GM19467 (cell line): ENCODE measurements around the gene FGF22.

Experiments
- ATAC-seq: cut with Tn5 transposase; IDR thresholded peaks from one replicate; pipeline ENCODE4 v1.9.1; 2021; ENCODE audit warnings: mild to moderate bottlenecking, moderate library complexity; ENCODE audit not compliant: unreplicated experiment

The FGF22 gene

DNA sequence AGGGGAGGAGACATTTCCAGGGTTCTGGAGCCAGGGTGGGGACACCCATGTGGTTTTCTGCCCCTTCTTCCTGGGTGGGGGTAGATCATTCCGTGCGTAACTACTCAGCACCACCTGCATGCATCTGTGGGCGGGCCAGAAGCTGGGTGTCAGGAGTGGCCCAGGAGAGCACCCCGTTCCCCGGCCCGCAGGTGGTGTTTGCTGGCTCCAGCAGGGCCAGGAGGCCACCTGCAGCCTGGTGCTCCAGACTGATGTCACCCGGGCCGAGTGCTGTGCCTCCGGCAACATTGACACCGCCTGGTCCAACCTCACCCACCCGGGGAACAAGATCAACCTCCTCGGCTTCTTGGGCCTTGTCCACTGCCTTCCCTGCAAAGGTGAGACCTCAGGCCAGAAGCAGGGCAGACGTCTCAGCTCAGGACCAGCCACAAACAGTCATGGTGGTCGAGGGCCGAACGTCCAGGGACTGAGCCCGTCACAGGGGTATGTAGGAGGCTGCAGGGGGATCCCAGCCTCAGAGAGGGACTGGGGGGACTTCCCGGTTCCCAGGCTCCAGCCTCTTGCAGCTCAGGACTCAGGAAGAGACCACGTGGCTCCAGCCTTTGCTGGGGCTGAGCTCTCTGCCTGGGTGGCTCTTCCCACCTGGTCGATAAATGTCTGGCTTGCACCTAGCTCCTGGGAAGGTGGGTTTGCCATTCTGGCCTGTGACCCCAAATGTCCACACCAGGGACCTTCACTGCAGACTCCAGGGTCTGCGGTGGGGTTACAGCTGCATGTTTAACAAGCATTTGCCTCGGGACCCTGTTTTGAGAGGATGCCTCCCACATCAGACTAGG, 38.1 kb downstream of the FGF22 start:
- ATAC-seq, result no peak

DNA sequence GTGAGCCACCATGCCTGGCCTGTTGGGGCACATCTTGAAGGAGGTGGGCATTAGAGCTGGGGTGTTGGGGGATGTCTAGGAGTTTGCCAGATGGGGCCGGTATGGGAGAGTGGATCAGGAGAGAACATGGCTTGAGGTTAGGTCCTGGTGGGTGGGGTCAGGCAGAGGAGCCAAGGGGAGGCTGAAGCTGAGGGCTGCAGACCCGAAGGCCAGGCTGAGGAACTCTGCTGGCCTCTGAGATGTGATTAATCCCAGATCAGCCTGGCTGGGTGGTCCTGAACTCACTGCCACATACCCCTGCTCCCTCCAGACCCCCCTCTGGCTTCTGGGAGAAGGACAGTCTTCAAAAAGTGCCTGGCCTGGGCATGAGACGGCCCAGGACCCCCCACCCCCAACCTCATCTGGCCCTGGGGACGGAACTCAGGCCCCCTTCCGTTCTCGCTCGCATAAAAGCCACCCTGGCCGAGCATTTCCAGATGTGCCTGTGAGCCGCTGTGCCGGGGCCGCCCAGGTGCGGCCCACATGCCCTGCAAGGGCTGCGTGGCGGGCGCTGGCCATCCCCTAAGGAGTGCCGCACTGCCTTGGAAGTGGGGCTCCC, 39.2 kb downstream of the FGF22 start:
- ATAC-seq, result no peak

DNA sequence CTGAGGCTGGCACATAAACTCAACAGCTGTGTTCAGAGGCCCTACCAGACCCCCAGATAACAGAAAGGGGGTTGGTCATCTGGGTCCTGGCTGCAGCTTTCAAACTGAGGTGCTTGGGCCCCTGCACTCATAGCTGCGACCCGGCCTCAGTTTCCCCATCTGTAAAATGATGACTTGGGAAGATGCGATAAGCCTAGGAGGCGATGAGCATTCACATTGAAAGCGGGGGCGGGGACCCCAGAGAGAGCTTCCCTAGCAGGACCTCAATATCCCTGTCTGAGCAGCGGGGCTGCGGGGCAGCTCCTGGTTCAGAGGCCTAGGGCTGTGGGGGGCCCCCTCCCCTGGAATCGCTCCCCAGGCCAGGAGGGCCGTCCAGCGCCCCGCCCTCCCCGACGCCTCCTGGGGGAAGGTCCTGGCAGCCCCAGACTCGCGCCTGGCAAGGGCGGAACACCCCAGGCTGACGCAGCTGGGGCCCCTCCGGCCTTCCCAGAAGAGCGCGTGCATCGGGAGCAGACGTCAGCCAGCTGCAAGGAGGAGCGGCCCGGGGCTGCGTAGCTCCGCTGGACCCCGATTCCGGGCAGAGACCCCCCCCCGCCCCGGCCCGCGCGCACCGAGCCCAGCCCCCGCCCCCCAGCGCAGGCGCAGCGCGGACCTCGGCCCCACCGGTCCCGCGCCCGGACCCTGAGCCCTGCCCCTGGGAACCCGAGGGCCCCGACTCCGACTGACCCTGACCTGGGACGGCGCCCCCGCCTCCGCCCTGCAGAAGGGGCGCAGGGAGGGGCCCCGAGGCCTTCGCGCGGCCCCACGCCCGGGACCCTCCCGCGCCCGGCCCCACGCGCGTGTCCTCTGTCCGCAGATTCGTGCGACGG, 40.0 kb downstream of the FGF22 start:
- ATAC-seq, result peak; percentile 11

DNA sequence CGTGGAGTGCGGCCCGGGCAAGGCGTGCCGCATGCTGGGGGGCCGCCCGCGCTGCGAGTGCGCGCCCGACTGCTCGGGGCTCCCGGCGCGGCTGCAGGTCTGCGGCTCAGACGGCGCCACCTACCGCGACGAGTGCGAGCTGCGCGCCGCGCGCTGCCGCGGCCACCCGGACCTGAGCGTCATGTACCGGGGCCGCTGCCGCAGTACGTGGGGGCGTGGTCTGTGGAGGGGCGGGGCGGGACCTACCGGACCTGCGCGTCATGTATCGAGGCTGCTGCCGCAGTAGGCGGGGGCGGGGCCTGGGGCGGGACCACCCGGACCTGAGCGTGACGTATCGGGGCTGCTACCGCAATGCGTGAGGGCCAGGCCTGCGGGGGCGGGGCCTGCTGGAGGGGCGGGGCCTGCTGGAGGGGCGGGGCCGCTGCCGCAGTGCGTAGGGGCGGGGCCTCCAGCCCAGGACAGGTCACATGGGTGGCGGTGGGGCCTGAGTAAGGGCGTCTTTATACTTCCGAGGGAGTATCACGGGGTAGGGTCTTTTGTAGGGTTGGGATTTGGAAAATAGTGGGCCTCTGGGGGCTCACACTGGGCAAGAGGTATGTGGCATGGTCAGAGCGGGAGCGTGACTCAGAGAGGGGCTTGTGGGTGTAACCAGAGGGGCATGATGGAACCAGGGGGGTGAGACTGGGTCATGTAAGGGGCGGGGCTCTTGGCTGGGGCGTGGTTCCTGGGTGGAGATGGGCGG, 40.8 kb downstream of the FGF22 start:
- peak; percentile 67 for ATAC-seq

DNA sequence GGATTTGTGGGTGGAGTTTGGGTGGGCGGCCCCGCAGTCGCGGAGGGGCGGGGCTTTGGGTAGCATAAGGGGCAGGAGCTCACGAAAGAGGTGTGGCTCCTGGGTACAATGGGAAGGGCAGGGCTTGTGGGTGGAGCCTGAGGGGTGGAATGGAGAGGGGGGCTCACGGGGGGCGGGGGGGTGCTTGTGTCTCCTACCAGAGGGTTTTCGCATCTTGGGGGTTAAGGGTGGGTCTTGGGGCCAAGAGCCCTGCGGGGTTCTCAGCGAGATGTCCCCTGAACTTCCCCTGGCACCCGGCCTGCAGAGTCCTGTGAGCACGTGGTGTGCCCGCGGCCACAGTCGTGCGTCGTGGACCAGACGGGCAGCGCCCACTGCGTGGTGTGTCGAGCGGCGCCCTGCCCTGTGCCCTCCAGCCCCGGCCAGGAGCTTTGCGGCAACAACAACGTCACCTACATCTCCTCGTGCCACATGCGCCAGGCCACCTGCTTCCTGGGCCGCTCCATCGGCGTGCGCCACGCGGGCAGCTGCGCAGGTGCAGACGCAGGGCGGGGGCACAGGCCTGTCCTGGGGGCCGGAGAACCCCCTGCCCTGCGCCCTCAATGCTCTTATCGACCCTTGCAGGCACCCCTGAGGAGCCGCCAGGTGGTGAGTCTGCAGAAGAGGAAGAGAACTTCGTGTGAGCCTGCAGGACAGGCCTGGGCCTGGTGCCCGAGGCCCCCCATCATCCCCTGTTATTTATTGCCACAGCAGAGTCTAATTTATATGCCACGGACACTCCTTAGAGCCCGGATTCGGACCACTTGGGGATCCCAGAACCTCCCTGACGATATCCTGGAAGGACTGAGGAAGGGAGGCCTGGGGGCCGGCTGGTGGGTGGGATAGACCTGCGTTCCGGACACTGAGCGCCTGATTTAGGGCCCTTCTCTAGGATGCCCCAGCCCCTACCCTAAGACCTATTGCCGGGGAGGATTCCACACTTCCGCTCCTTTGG, 41.6 kb downstream of the FGF22 start:
- ATAC-seq, result no peak

DNA sequence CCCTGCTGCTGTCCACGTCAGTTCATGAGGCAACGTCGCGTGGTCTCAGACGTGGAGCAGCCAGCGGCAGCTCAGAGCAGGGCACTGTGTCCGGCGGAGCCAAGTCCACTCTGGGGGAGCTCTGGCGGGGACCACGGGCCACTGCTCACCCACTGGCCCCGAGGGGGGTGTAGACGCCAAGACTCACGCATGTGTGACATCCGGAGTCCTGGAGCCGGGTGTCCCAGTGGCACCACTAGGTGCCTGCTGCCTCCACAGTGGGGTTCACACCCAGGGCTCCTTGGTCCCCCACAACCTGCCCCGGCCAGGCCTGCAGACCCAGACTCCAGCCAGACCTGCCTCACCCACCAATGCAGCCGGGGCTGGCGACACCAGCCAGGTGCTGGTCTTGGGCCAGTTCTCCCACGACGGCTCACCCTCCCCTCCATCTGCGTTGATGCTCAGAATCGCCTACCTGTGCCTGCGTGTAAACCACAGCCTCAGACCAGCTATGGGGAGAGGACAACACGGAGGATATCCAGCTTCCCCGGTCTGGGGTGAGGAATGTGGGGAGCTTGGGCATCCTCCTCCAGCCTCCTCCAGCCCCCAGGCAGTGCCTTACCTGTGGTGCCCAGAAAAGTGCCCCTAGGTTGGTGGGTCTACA, 43.1 kb downstream of the FGF22 start:
- ATAC-seq, result no peak

DNA sequence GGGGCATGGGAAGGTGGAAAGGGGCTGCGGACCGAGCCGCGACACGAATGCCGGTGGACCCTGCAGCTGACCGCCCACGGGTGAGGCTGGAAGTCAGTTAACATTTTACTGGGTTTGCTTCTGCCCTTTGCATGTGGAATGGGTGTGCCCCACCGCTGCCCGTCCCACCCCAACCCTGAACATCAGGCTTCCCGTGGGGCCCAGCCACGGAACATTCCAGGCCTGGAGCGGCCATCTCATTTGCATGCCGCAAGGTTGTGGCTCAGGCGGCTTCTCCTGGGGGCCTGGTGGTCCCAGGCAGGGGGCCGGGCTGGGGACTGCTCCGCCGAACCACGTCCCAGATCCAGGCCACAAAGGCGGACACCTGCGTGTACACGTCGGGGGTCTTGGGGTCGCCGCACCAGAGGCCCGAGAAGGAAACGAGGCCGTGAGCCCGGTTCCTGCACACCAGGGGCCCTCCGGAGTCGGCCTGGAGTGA, 45.8 kb downstream of the FGF22 start:
- no peak for ATAC-seq

DNA sequence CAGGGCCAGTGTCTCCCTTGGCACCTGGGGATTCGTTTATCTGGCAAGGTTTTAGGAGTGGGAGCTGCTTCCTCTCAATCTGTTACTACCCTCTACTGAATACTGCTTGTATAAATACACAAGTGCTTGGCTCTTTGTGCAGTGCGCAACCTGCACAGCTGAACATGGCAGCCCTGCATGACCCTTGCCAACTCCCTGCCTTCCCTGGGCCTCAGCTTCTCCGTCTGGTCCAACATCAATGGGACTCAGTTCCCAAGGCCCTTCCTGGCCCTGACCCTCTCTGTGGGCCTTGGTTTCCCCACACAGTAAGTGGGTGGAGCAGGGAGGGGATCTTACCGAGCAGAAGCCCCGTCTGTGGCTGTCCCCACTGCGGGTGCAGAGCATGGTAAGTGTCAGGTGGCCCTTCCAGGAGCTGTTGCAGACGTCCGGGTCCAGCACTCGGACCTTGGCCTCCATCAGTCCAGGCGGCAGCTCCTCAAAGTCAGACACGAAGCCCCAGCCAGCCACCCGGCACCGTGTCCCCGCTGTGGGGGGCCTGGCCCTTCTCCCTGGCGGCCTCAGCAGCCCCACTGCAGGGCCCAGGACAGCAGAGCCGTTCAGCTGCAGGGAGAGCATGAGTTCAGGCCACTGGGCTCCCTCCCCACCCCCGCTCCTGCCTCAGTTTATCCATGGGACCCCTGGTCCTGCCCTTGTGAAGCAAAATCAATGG, 47.1 kb downstream of the FGF22 start:
- no peak for ATAC-seq

DNA sequence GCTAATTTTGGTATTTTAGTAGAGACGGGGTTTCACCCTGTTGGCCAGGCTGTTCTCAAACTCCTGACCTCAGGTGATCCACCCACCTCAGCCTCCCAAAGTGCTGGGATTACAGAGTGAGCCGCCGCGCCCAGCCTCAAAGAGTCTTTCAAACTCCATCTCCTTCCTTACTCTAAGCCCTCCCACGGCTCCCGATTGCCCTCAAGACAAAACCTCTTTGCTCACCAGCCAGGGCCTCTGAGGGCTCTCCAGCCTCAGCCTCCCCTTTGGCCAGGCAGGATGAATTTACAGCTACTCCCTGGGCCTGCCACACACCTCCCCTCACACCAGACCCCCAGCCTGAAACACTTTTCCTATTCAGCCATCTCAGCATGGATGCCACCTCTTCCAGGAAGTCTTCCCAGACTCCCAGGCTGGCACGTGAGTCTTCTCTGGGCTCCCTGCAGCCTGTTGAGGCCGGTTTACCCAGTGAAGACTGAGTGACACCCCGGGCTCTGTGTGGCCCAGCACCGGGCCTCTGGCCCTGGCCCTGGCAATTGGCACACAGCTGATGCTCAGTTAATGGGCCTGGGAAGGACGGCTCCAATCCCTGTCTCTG, 48.0 kb downstream of the FGF22 start:
- no peak for ATAC-seq

DNA sequence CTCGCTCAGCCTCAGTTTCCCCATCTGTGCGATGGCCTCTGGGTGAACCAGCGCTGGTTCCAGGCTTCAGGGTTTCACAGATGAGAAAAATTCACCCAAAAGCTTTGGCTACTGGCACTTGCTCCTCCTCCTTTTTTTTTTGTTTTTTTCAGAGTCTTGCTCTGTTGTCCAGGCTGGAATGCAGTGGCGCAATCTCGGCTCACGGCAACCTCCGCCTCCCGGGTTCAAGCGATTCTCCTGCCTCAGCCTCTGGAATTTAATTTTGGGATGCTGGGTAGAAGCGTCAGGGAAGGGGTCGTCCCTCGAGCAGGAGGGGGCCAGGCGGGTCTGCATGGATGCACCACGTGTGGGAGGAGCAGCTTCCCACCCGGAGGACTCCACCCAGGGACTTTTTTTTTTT, 48.5 kb downstream of the FGF22 start:
- no peak for ATAC-seq

DNA sequence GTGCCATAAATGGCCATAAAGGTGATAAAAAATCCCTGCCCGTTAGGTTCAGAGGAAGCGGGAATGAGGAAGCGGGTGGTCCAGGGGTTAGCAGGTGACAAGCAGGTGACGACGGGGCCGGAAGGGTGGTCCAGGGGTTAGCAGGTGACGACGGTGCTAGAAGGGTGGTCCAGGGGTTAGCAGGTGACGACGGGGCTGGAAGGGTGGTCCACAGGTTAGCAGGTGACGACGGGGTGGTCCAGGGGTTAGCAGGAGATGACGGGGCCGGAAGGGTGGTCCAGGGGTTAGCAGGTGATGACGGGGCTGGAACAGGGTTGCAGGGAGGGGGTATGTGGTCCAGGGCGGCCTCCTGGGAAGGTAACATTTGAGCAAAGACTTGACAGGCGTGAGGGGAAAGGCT, 49.3 kb downstream of the FGF22 start:
- no peak for ATAC-seq

DNA sequence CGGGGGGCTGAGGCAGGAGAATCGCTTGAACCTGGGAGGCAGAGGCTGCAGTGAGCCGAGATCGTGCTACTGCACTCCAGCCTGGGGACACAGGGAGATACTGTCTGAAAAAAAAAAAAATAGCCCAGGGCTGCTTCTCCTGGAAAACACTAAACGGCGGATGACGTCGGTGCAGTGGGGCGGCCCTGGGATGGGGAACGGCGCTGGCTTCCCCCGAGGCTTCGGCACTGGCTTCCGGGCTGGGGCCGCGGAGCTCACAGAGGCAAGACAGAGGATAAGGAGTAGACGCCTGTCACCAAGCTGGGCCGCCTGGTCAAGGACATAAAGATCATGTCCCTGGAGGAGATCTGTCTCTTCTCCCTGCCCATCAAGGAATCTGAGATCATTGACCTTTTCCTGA, 50.5 kb downstream of the FGF22 start:
- ATAC-seq, result no peak
